ENCODE results near the gene ILF2. TPM values are rescaled to one million over a fixed set of nuclear protein-coding genes. Genes with fewer than 3 reads are reported as not detected.
A peak's percentile ranks its signal among the peaks of the same experiment; 100 is the strongest.

The ILF2 gene
- total RNA-seq, 1 experiment from 2014 or later, result 716 TPM

GRCh38 chr1:153615406-153615805 is 55.4 kb downstream of the ILF2 start:
- peaks cover 1% of the 10 kb centered on the region; the same call in 1 of the 2 replicates for H3K36me3 ChIP-seq (replicated peaks; ENCODE audit: control insufficient read depth, insufficient read depth, low read length)
- no peaks in the 10 kb centered on the region; the same call in 1 of the 2 replicates for H3K27me3 ChIP-seq (ENCODE audit: control insufficient read depth, insufficient read depth, low read length)
- H3K4me3 ChIP-seq (ENCODE audit: insufficient read depth, low read depth, low read length), result no peak overlapping the region
- DNase-seq, result no peak

GRCh38 chr1:153614906-153615305 is 55.9 kb downstream of the ILF2 start:
- H3K4me3 ChIP-seq (ENCODE audit: insufficient read depth, low read depth, low read length), result no peak overlapping the region
- H3K27me3 ChIP-seq (ENCODE audit: control insufficient read depth, insufficient read depth, low read length), result no peaks in the 10 kb centered on the region; the same call in 1 of the 2 replicates
- DNase-seq, result no peak
- H3K36me3 ChIP-seq (replicated peaks; ENCODE audit: control insufficient read depth, insufficient read depth, low read length), result peaks cover 1% of the 10 kb centered on the region; the same call in 1 of the 2 replicates

GRCh38 chr1:153614189-153614900 is 56.4 kb downstream of the ILF2 start:
- no peak for DNase-seq
- Histone ChIP-seq H3K36me3 (replicated peaks; ENCODE audit: control insufficient read depth, insufficient read depth, low read length) (peaks cover 1% of the 10 kb centered on the region; the same call in 1 of the 2 replicates), H3K4me3 (ENCODE audit: insufficient read depth, low read depth, low read length) (no peak overlapping the region), H3K27me3 (ENCODE audit: control insufficient read depth, insufficient read depth, low read length) (no peaks in the 10 kb centered on the region; the same call in 1 of the 2 replicates)

GRCh38 chr1:153613406-153613805 is 57.4 kb downstream of the ILF2 start:
- no peak for DNase-seq
- no peaks in the 10 kb centered on the region; the same call in 1 of the 2 replicates for H3K27me3 ChIP-seq (ENCODE audit: control insufficient read depth, insufficient read depth, low read length)
- H3K4me3 ChIP-seq (ENCODE audit: insufficient read depth, low read depth, low read length), result no peak overlapping the region; the same call in 1 of the 2 replicates
- no peaks in the 10 kb centered on the region for H3K36me3 ChIP-seq (replicated peaks; ENCODE audit: control insufficient read depth, insufficient read depth, low read length)

- Histone ChIP-seq H3K4me3 (ENCODE audit: insufficient read depth, low read depth, low read length) (peak within 1 kb of the TSS; percentile 37), H3K27me3 (ENCODE audit: control insufficient read depth, insufficient read depth, low read length) (no peaks in the 10 kb centered on the region; the same call in 1 of the 2 replicates), H3K36me3 (replicated peaks; ENCODE audit: control insufficient read depth, insufficient read depth, low read length) (no peaks in the 10 kb centered on the region)
- peak; percentile 90 for DNase-seq
These were observed 58.0 kb downstream of the ILF2 start, which contains the start of gene S100A16 for GRCh38 chr1:153612755-153613331. Gene S100A16 (minus strand): TSS chr1:153613137. CDS start chr1:153608151, 4,986 bp downstream.

GRCh38 chr1:153612111-153612754 is 58.6 kb downstream of the ILF2 start:
- no peaks in the 10 kb centered on the region for H3K36me3 ChIP-seq (replicated peaks; ENCODE audit: control insufficient read depth, insufficient read depth, low read length)
- no peaks in the 10 kb centered on the region; the same call in 1 of the 2 replicates for H3K27me3 ChIP-seq (ENCODE audit: control insufficient read depth, insufficient read depth, low read length)
- peak; percentile 65 for DNase-seq
- peak overlapping the region; percentile 37 for H3K4me3 ChIP-seq (ENCODE audit: insufficient read depth, low read depth, low read length)

Other genes starting within 250 kb of the ILF2 start
- gene S100A7, start 210.3 kb downstream of the ILF2 start, total RNA-seq (2014; rRNA removed; shearing (Covaris generic)), result not detected in 2 replicates
- gene S100A6, start 135.0 kb downstream of the ILF2 start, total RNA-seq (2014; rRNA removed; shearing (Covaris generic)), result 1.3 and 1.4 TPM in 2 replicates
- gene S100A5, start 130.1 kb downstream of the ILF2 start, total RNA-seq (2014; rRNA removed; shearing (Covaris generic)), result not detected in 2 replicates
- gene S100A4, start 125.2 kb downstream of the ILF2 start, total RNA-seq (2014; rRNA removed; shearing (Covaris generic)), result 17.3 and 18.0 TPM in 2 replicates
- 0.30 and 0.31 TPM in 2 replicates for gene S100A3, start 121.7 kb downstream of the ILF2 start, total RNA-seq (2014; rRNA removed; shearing (Covaris generic))
- 0.94 TPM in 1 of 2 replicates, not detected in the other for gene S100A2, start 105.1 kb downstream of the ILF2 start, total RNA-seq (2014; rRNA removed; shearing (Covaris generic))
- gene S100A16, start 57.9 kb downstream of the ILF2 start, total RNA-seq (2014; rRNA removed; shearing (Covaris generic)), result 34.5 and 89.0 TPM in 2 replicates
- gene S100A14, start 54.7 kb downstream of the ILF2 start, total RNA-seq (2014; rRNA removed; shearing (Covaris generic)), result 1.8 and 2.0 TPM in 2 replicates
- gene S100A13, start 43.5 kb downstream of the ILF2 start, total RNA-seq (2014; rRNA removed; shearing (Covaris generic)), result 80.8 and 93.2 TPM in 2 replicates
- gene S100A1, start 42.6 kb downstream of the ILF2 start, total RNA-seq (2014; rRNA removed; shearing (Covaris generic)), result 0.63 and 0.80 TPM in 2 replicates
- 63.8 and 67.0 TPM in 2 replicates for gene CHTOP, start 36.9 kb downstream of the ILF2 start, total RNA-seq (2014; rRNA removed; shearing (Covaris generic))
- gene SNAPIN, start 12.3 kb downstream of the ILF2 start, total RNA-seq (2014; rRNA removed; shearing (Covaris generic)), result 48.3 and 48.5 TPM in 2 replicates
- gene NPR1, start 7.7 kb upstream of the ILF2 start, total RNA-seq (2014; rRNA removed; shearing (Covaris generic)), result 8.7 and 10.7 TPM in 2 replicates
- 58.3 and 66.6 TPM in 2 replicates for gene INTS3, start 57.1 kb upstream of the ILF2 start, total RNA-seq (2014; rRNA removed; shearing (Covaris generic))
- 44.7 and 48.9 TPM in 2 replicates for gene SLC27A3, start 104.4 kb upstream of the ILF2 start, total RNA-seq (2014; rRNA removed; shearing (Covaris generic))